NCI-H82 treated with DMSO at 0.1 percent for 48 hours (cell line): ENCODE data around the gene BCAT1.
"Not testable (repeated sequence)": the region's sequence is repeated elsewhere in the genome, so short reads cannot be mapped to it uniquely, and the experiment has no call there.

ENCODE experiments used
- DNase-seq: peaks from one replicate; lab custom pipeline; 2025; ENCODE audit not compliant: unreplicated experiment; lab: John Stamatoyannopoulos, UW

Gene BCAT1

GRCh38 chr12:24960222-24960855 is 11.4 kb upstream of the BCAT1 start:
- peak; percentile 10 for DNase-seq

DNA sequence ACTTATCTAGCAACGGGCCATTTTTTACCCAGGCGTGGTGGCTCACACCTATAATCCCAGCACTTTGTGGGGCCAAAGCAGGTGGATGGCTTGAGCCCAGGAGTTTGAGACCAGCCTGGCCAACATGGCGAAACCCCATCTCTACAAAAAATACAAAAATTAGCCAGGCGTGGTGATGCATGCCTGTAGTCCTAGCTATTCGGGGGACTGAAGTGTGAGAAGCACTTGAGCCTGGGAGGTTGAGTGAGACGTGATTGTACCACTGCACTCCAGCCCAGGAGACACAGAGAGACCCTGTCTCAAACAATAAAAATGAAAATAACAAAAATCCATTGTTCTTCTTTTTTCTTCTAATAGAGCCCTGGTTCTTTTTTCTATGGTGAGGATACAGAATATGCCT is 7.5 kb upstream of the BCAT1 start:
- not testable (repeated sequence) for DNase-seq

DNA sequence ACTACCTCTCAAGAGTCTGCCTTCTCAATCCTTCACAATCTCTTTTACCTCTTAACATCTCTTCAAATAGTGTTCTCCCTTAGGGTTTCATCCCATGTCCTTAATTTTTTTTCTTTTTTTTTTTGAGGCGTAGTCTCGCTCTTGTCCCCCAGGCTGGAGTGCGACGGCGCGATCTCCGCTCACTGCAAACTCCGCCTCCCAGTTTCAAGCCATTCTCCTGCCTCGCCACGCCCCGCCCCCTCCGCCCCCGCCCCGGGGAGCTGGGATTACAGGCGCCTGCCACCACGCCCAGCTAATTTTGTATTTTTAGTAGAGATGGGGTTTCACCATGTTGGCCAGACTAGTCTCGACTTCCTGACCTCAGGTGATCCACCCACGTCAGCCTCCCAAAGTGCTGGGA is 7.0 kb upstream of the BCAT1 start:
- no peak for DNase-seq

GRCh38 chr12:24955389-24955788 is 6.5 kb upstream of the BCAT1 start:
- no peak for DNase-seq

- DNase-seq, result peak; percentile 96
Measured at GRCh38 chr12:24954261-24954660, 5.4 kb upstream of the BCAT1 start.

- DNase-seq, result no peak
Measured at GRCh38 chr12:24952389-24952788, 3.5 kb upstream of the BCAT1 start.

DNA sequence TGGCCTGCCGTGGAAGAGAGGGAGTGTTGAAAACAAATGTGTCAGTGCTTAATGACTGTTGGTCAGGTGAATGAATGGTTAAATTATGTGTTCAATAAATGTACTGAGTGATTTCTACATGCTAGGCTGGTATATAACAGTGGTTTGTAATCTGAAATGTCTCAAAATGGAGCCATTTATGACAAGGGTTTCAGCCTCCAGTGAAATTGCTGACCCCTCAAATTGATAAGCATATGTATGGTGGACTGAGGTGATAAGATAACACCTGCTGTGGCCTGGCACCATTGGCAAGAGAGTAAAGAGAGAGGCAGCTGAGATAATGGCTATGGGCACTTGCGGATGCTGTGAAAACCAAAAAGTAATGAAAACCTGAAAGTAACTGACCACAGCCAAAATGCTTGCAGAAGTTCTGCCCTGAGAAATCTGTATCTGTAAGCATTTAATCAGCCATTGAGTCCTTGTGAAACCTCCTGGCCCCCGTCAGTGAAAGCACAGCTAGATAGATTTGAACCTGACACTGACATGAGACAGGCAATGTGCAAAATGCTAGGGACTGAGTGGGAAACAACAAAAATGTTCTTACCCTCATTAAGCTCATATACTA is 1.4 kb upstream of the BCAT1 start:
- no peak for DNase-seq

DNA sequence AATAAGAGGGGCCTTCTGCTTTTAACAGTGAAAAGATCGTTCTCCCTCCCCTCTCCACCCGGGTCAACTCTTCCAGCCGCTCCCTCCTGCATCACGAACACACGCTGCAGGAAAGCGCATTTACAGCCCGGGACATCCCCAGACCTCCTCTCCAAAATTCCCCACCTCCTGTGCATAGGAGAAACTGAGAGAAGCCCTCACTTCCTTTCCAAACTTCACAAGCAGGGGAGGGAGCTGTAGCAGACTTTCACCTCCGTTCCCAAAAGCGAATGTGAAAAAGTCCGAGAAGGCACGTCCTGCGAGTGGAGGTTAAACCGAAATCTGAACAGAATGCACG is 513 bp downstream of the BCAT1 start:
- DNase-seq, result no peak

GRCh38 chr12:24947541-24948419 is 1.1 kb downstream of the BCAT1 start:
- no peak for DNase-seq

GRCh38 chr12:24945845-24946244 is 3.1 kb downstream of the BCAT1 start:
- DNase-seq, result no peak

DNA sequence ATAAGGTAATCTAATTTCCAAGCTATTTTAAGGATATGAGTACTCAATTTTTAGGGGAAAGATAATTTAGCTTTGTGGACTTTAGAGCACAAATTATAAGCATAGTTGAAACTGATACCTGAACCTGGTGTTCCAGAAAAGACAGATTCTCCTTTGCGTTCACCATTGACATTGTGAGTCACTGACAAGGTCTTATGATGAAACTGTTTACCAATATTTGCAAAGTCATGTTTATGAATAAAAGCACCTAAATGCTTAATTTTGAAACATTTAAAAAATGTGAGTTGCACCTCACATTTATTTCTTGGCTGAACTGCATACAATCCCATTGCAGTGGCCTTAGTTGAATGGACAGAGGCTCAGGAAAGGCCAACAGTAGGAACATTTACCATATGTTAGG is 3.9 kb downstream of the BCAT1 start:
- DNase-seq, result no peak

GRCh38 chr12:24944601-24944975 is 4.3 kb downstream of the BCAT1 start:
- DNase-seq, result no peak

DNA sequence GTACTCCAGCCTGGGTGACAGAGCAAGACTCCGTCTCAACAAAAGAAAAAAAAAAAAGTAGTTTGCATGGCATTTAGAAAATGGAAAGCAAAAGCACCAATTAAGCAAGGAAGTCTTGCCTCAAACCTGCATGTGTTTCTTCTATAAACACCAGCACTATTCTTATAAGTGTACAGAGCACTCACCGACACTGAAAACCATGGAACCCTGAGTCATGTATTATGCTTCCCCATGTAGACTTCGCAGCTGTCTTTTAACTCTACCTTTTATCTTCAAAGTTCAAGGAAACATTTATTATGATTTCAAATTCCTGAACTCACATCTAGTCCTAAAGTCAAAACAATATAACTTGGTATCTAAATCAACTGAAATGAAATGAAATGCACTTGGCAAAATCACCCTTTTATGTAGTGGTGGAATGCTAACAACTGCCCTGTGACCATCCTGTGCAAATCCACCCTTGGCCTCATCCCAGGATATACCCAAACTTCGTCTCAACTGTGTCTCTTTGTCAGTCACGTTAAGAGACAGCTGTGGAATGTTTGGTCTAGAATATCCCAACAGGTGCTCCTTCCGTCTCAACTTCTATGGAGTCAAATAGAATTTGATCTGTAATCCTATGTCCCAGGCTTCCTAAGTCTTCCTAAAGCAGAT is 4.8 kb downstream of the BCAT1 start:
- peak; percentile 36 for DNase-seq

- no peak for DNase-seq
Measured at GRCh38 chr12:24940157-24940556, 8.7 kb downstream of the BCAT1 start.

- DNase-seq, result not testable (repeated sequence)
Measured at GRCh38 chr12:24939551-24939950, 9.3 kb downstream of the BCAT1 start.

DNA sequence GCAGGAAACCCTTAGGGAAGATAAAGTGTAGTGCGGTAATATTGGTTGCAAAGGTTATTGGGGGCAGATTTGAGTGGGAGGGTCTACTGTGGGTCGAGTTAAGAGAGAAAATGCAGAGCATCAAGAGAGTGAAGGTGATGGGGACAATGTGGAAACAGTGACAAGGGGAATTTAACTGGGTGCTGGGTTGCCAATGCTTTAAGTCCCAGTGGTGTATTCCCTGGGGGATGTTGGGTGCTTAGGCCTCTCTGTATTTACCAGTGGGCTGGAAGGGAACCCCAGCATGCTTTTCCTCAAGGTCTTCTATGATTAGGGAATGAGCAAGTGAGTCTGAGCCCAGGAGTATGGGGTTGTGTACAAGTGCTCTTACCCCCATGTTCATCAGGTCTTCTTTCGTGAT is 10.6 kb downstream of the BCAT1 start:
- DNase-seq, result no peak

GRCh38 chr12:24937553-24938244 is 11.2 kb downstream of the BCAT1 start:
- no peak for DNase-seq

DNA sequence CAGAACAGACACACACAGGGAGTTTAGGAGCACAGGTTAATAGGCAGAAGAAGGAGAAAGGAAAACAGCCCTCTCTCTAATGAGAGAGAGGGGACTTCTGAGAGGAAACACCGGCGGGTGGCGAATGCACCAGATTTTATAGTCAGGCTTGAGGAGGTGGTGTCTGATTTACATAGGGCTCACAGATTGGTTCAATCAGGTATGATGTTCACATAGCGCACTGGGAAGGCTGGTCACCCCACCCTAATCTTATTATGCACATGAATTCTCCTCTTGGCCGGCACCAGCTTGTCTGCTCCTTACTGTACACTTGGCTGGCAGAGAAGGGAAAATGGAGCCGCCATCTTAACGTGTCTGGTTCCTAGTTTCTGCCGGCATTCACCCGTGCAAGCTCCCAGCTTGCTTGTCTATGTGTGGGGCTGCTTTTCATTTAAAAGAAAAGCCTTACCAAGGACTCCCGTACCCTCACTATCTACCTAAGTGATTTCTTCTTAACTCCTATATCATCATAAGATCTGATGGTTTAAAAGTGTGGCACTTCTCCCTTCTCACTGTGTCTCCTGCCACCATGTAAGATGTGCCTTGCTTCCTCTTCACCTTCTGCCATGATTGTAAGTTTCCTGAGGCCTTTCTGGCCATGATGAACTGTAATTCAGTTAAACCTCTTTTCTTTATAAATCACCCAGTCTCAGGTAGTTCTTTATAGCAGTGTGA is 15.1 kb downstream of the BCAT1 start:
- DNase-seq, result no peak

GRCh38 chr12:24931666-24932405 is 17.1 kb downstream of the BCAT1 start:
- DNase-seq, result no peak

DNA sequence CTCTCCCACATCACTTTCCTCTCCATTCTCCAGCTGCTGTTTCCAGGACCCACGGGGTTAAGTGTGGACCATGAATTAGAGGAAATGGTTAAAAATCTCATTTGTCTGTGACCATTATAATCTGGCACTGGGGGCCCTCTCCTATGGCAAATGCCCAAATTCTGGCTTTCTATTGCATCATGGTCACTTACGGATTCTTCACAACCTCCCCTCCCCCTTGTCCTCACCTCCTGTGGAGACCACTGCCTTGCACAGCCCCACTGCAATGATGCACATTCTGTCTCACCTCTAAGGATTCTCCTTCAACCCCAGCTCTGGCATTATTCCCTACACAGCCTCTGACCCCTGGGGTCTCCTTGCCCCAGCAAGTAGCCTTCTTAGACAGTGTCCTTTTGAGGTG is 18.9 kb downstream of the BCAT1 start:
- no peak for DNase-seq
